SK-MEL-5 (cell line): ENCODE results near the gene SCGB3A1. TPM values are rescaled to one million over a fixed set of nuclear protein-coding genes. Genes with fewer than 3 reads are reported as not detected.

Experiments
- DNase-seq: peaks from one replicate; pipeline ENCODE4 v3.0.0-alpha.2; 2016; ENCODE audit warnings: low read depth, low spot score
- in situ Hi-C: cut with HindIII; loops from 2 replicates; pipeline ENCODE4 v1.10.0; 2016; ENCODE audit warnings: low sequenced_read_pairs, high pct_unique_total_duplicates, low pct_unique_long_range_greater_than_20kb
- total RNA-seq: library from RNA; depleted of rRNA; stranded (reverse); fragments of >200 nt; shearing (Covaris generic); gene quantifications from 2 replicates; pipeline ENCODE4 v1.2.3, GENCODE V29; 2014

SCGB3A1 gene
- total RNA-seq, 1 experiment from 2014 or later, result not detected

GRCh38 chr5:180609817-180610550, 18.7 kb upstream of the SCGB3A1 start:
- no peak for DNase-seq
- in situ Hi-C loops, result no loop called here

- in situ Hi-C loops, result no loop called here
- no peak for DNase-seq
These were observed 18.1 kb upstream of the SCGB3A1 start for GRCh38 chr5:180609386-180609785.

- DNase-seq, result no peak
- in situ Hi-C loops, result no loop called here
These were observed 17.4 kb upstream of the SCGB3A1 start for GRCh38 chr5:180608572-180609310.

- DNase-seq, result no peak
- in situ Hi-C loops, result no loop called here
These were observed 16.7 kb upstream of the SCGB3A1 start for GRCh38 chr5:180607861-180608571.

- in situ Hi-C loops, result no loop called here
These were observed 15.0 kb upstream of the SCGB3A1 start for GRCh38 chr5:180606215-180606785.

GRCh38 chr5:180605554-180606214, 14.4 kb upstream of the SCGB3A1 start:
- in situ Hi-C loops, result no loop called here
- peak; percentile 62 for DNase-seq

More at GRCh38 chr5:180606215-180606785, 15.0 kb upstream of the SCGB3A1 start:
- DNase-seq, result no peak

GRCh38 chr5:180604271-180604670, 13.0 kb upstream of the SCGB3A1 start:
- in situ Hi-C loops, result no loop called here
- DNase-seq, result no peak

GRCh38 chr5:180603076-180603594, 11.8 kb upstream of the SCGB3A1 start:
- DNase-seq, result no peak
- in situ Hi-C loops, result no loop called here

- in situ Hi-C loops, result no loop called here
- DNase-seq, result no peak
These were observed 11.3 kb upstream of the SCGB3A1 start for GRCh38 chr5:180602481-180603075.

GRCh38 chr5:180601591-180602480, 10.5 kb upstream of the SCGB3A1 start:
- no peak for DNase-seq
- in situ Hi-C loops, result no loop called here

- in situ Hi-C loops, result no loop called here
- no peak for DNase-seq
These were observed 9.3 kb upstream of the SCGB3A1 start for GRCh38 chr5:180600554-180601041.

- DNase-seq, result no peak
- in situ Hi-C loops, result no loop called here
These were observed 8.8 kb upstream of the SCGB3A1 start for GRCh38 chr5:180599981-180600553.

- in situ Hi-C loops, result no loop called here
- no peak for DNase-seq
These were observed 8.3 kb upstream of the SCGB3A1 start for GRCh38 chr5:180599590-180599914.

GRCh38 chr5:180598797-180599589, 7.7 kb upstream of the SCGB3A1 start:
- in situ Hi-C loops, result no loop called here
- DNase-seq, result no peak

- DNase-seq, result no peak
- in situ Hi-C loops, result no loop called here
These were observed 7.0 kb upstream of the SCGB3A1 start for GRCh38 chr5:180598316-180598701.
